SK-N-SH (cell line): ENCODE results near the gene UBE2G1.

Source experiments
- GABPA ChIP-seq: IDR thresholded peaks from 2 replicates; pipeline ENCODE4 v1.4.0; 2012; ENCODE audit warnings: low read depth, mild to moderate bottlenecking
- YY1 ChIP-seq: IDR thresholded peaks from 2 replicates; pipeline ENCODE4 v1.4.0; 2012; ENCODE audit warnings: low read depth, mild to moderate bottlenecking
- ZBTB33 ChIP-seq: IDR thresholded peaks from 2 replicates; pipeline ENCODE4 v1.4.0; 2012; ENCODE audit warnings: low read depth, borderline replicate concordance
- TF ChIP-seq, protein P1 (sequence below): fragments of 200-600 bp; sonication (generic); IDR thresholded peaks from 2 replicates; pipeline ENCODE4 v1.6.1; 2017; ENCODE audit warnings: antibody characterized with exemption, mild to moderate bottlenecking, moderate library complexity

DNA sequence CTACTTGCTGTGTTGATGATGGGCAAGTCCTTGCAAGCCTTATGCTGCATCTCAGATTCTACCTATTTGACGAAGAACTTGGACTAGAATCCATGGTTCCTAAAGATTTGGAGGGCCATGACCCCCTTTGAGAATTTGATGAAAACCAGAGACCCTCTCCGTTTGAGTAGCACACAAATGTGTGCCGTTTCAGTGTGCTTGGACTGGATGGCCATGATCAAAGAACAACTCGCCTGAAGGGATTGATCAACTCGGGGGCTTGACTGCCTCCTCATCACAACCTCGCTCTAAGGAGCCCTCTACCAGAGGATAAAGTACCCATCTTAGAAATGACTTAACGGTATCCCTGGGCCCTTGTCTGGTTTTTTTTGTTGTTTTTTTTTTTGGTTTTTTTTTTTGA lies 99.9 kb downstream of the UBE2G1 start:
- TF ChIP-seq YY1 (no peak), ZBTB33 (no peak), GABPA (no peak)
- TF ChIP-seq, protein P1, sequence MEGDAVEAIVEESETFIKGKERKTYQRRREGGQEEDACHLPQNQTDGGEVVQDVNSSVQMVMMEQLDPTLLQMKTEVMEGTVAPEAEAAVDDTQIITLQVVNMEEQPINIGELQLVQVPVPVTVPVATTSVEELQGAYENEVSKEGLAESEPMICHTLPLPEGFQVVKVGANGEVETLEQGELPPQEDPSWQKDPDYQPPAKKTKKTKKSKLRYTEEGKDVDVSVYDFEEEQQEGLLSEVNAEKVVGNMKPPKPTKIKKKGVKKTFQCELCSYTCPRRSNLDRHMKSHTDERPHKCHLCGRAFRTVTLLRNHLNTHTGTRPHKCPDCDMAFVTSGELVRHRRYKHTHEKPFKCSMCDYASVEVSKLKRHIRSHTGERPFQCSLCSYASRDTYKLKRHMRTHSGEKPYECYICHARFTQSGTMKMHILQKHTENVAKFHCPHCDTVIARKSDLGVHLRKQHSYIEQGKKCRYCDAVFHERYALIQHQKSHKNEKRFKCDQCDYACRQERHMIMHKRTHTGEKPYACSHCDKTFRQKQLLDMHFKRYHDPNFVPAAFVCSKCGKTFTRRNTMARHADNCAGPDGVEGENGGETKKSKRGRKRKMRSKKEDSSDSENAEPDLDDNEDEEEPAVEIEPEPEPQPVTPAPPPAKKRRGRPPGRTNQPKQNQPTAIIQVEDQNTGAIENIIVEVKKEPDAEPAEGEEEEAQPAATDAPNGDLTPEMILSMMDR, result no peak
